ENCODE results near the gene TRMT10C.

- TF ChIP-seq, protein P1, sequence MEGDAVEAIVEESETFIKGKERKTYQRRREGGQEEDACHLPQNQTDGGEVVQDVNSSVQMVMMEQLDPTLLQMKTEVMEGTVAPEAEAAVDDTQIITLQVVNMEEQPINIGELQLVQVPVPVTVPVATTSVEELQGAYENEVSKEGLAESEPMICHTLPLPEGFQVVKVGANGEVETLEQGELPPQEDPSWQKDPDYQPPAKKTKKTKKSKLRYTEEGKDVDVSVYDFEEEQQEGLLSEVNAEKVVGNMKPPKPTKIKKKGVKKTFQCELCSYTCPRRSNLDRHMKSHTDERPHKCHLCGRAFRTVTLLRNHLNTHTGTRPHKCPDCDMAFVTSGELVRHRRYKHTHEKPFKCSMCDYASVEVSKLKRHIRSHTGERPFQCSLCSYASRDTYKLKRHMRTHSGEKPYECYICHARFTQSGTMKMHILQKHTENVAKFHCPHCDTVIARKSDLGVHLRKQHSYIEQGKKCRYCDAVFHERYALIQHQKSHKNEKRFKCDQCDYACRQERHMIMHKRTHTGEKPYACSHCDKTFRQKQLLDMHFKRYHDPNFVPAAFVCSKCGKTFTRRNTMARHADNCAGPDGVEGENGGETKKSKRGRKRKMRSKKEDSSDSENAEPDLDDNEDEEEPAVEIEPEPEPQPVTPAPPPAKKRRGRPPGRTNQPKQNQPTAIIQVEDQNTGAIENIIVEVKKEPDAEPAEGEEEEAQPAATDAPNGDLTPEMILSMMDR (IDR thresholded peaks at IDR 0.05): no peak
- no peak for TF ChIP-seq POLR2A (IDR thresholded peaks at IDR 0.05)
- TF ChIP-seq POLR2AphosphoS5 (IDR thresholded peaks at IDR 0.05): no peak
These were observed 18.7 kb upstream of the TRMT10C start for GRCh38 chr3:101542957-101543356.

Measured in breast epithelium (tissue), 3 donors.